Fibroblast of skin of back (primary cell): ENCODE measurements around the gene TBC1D1.

Source experiments
- DNase-seq: peaks from one replicate; pipeline ENCODE4 v3.0.0-alpha.2; 2013

Gene TBC1D1

GRCh38 chr4:37924946-37925345 is 34.1 kb downstream of the TBC1D1 start:
- DNase-seq: no peak

GRCh38 chr4:37927434-37927833 is 36.5 kb downstream of the TBC1D1 start:
- no peak for DNase-seq

GRCh38 chr4:37928426-37929416 is 37.8 kb downstream of the TBC1D1 start:
- peak; percentile 48 for DNase-seq

DNA sequence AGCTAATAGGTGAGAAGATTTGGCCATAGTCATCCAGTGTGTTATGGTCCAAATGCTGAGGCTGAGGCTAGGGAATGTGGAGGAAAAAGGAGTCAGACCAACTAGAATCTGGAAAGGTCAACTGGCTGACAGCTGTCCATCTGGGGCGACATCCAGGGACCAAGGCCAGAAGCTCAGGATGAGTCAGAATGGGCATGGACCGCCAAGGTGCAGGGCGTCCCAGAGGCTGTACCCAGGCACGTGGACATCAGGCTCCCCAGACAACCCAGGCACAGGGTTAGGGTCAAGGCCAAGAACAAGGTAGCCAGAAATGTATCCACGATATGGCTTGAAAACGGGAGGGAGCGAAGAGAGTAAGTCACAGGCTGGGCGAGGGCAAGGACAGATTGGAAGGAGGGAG is 43.2 kb downstream of the TBC1D1 start:
- DNase-seq: no peak

- no peak for DNase-seq
These were observed 43.7 kb downstream of the TBC1D1 start for GRCh38 chr4:37934609-37935008.

- DNase-seq: no peak
These were observed 44.1 kb downstream of the TBC1D1 start for GRCh38 chr4:37935026-37935425.

- no peak for DNase-seq
These were observed 46.1 kb downstream of the TBC1D1 start for GRCh38 chr4:37936889-37937498.

GRCh38 chr4:37938208-37938607 is 47.3 kb downstream of the TBC1D1 start:
- DNase-seq: no peak

- no peak for DNase-seq
These were observed 55.8 kb downstream of the TBC1D1 start for GRCh38 chr4:37946503-37947179.

GRCh38 chr4:37948542-37948941 is 57.7 kb downstream of the TBC1D1 start:
- no peak for DNase-seq

- no peak for DNase-seq
These were observed 58.9 kb downstream of the TBC1D1 start for GRCh38 chr4:37949636-37950426.

DNA sequence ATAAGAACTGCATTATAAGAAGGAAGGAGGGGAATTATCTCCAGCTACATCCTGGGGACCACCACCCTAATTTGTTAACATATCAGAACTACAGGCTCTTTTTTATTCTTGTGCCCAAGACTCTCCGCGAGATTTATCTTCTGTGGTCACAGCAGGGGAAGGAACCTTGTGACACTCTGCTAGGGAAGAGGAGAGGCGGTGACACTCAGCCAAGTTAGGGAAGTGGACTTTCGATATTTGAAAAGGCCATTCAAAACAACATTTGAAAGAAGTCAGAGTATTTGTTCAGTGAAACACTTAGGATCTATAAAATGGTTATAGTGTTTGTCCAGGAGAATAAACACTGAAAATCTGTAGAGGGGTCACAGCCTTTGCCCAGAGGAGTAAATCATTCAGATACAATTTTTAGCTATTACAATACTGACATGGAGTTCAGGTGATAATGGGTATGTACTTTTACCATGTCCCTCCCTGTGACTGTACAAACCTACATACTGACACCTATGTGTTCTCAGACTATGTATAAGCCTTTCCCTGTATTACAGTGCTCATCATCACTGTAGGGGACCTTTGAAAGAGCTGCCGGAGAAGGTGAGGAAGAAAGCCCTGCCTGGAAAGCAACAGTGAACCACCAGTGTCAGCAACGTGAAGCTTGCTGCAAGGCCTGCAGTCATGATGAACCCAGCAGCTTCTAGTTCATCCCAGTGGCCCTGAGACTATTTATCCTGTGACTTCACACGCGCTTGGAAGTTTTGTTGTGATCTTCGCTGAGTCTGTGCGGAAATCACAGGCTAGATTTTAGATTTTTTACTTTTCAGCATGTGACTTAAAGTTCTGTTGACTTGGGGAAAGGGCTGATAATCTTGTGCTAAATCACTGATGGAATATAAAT is 60.8 kb downstream of the TBC1D1 start:
- no peak for DNase-seq

DNA sequence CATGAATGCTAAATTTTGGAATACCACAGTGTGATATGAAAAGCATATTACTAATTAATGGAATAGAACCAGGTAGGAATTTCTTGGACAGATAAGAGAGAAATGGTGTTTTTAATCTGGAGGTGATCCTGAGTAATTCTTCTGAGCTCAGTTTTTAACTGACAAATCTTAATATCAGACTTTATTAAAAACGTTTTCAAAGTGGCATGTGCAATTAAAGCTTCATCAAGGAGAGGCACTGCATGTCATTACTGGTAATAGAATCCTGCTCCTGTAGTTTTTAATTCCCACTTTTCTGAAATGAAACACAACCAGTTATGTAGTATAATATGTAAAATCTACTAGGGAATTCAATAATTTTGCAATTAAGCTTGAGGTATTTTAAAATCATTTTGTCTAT is 62.3 kb downstream of the TBC1D1 start:
- no peak for DNase-seq

DNA sequence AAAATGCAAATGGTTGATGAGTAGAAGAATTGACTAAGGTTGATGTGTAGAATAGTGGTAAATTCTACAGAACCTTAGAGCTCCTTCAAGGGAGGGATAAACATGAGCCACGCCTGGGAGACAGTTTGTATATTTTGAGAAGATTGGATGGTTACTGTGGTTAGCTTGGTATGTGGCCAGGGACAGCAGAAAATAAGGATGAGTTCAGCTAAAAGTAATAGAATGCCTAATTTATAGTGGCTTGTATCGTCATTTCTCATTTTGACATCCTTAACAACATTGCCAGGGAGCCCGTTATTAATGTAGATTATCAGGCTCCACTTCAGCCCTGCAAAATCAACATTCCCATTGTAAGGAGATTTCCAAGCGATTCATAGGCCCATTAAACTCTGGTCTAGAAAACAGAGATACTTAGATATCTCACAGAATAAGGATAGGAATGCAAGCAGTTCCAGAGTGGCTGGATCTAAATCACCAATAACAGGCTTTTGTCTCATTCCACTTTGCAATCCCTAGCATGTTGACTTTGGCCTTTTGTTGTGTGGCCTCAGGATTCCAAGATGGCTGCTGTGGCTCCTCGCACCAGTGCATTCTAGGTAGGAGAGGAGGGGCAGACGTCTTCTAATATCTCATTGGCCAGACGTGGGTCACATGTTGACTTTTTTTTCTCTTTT is 62.9 kb downstream of the TBC1D1 start:
- peak; percentile 7 for DNase-seq

DNA sequence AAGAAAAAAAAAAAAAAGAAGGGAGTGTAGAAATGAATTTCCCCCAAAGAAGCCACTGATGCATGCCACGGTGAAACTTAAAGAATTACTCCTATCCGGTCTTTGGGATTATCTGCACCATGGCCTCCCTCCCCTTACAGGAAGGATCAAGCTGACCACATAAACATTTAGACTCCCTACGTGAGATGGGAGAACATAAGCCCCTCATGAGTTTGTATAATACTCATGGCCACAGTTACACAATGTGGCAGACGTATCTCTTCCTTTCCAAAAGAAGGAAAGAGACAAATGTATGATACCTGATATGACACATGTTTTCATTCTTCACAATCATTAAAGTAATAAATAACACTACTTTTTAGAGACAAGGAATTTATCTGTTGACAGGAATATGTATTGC is 66.1 kb downstream of the TBC1D1 start:
- no peak for DNase-seq

GRCh38 chr4:37958932-37959331 is 68.0 kb downstream of the TBC1D1 start:
- no peak for DNase-seq

- DNase-seq: no peak
These were observed 69.2 kb downstream of the TBC1D1 start, which contains the start of gene PTTG2 for GRCh38 chr4:37960098-37960497. PTTG2 (plus strand) TSS chr4:37960398; CDS start chr4:37960435, 37 bp downstream.

DNA sequence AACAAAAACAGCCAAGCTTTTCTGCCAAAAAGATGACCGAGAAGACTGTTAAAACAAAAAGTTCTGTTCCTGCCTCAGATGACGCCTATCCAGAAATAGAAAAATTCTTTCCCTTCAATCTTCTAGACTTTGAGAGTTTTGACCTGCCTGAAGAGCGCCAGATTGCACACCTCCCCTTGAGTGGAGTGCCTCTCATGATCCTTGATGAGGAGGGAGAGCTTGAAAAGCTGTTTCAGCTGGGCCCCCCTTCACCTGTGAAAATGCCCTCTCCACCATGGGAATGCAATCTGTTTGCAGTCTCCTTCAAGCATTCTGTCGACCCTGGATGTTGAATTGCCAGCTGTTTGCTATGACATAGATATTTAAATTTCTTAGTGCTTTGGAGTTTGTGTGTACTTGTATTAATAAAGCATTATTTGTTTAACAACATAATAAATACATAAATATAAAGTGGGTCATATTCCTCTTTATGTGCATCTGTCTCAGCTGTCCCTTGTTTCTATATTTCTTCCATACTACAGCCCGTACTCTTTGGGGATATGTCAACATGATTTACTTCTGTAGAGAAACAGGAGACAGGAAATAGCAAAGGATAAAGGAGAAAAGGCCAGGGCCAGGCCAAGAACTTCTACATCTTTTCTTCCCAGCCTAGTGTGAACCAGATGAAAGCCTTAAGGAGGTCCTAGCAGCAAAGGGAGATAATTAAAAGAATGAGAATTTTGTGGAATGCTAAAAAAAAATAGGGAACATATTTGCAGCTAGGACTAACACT is 70.0 kb downstream of the TBC1D1 start:
- no peak for DNase-seq

DNA sequence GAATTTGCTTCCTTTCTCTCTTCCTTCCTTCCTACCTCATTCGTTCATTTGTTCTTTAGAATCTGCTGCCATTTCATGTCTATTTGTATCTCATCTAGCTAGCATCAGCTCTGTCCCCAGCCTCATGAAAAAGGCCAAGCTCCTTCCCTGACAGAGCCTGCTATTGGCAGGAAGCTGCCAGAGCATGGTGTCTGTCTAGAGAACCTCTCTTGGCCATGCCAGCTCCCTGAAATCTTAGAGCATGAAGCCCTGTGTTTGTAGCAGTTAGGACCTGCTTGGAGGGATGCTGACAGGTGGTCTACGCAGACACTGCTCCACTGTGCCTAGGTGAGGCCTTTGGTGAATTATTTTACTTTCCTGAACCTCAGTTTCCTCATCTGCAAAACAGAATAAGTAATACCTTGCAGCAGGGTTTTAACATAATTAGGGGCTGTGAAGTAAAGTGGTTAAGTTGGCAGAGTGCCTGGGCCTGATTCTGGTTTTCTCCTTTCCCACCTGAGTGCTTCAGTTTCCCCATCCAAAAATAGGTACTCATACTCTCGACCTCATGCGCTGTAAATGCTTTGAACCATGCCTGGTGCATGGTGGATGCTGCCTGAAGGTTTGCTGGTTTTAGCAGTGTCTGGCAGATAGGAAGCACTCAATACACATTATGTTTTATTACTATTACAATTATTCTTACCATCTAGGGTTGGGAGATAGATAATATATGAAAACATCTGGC is 74.0 kb downstream of the TBC1D1 start:
- DNase-seq: no peak
